Right lobe of liver (tissue), 6 donors: ENCODE results near the gene KMT2C. TPM values are rescaled to one million over a fixed set of nuclear protein-coding genes. Genes with fewer than 3 reads are reported as not detected.

Source experiments
- ATAC-seq, 4 donors: fragments of 200-7000 bp; cut with Tn5 transposase; one replicate each; pipeline ENCODE4 v1.9.1; 2020; ENCODE audit warnings: mild to moderate bottlenecking in 4 of 4, moderate library complexity in 4 of 4
- DNase-seq, 3 donors: peaks; one replicate each; pipeline ENCODE4 v3.0.0-alpha.2; 2020
- H3K27ac ChIP-seq, 3 donors: fragments of 200-600 bp; one replicate each; pipeline ENCODE4 v1.8.0; 2022
- H3K27me3 ChIP-seq, 2 donors: fragments of 200-600 bp; one replicate each; pipeline ENCODE4 v1.8.0; 2022
- H3K36me3 ChIP-seq, 4 donors: fragments of 200-600 bp; sonication (generic) in 1 of 4; one replicate each; pipeline versions ENCODE4 v1.5.1 to v1.8.0; 2017 to 2022; ENCODE audit warnings: control low read depth in 1 of 4
- H3K4me1 ChIP-seq, 4 donors: fragments of 200-600 bp; sonication (generic) in 1 of 4; one replicate each; pipeline versions ENCODE4 v1.5.1 to v1.8.0; 2017 to 2022; ENCODE audit warnings: control low read depth in 1 of 4
- H3K4me3 ChIP-seq, 3 donors: fragments of 200-600 bp; one replicate each; pipeline ENCODE4 v1.8.0; 2022
- H3K9me3 ChIP-seq, 4 donors: fragments of 200-600 bp; sonication (generic) in 1 of 4; one replicate each; pipeline versions ENCODE4 v1.5.1 to v1.8.0; 2017 to 2022; ENCODE audit warnings: control low read depth in 1 of 4
- POLR2A ChIP-seq: fragments of 450-650 bp; IDR thresholded peaks from one replicate; pipeline ENCODE4 v1.6.1; 2017; ENCODE audit warnings: antibody characterized with exemption, mild to moderate bottlenecking
- WGBS: methylation state at CpG from one replicate; pipeline ENCODE4 v1.1.6; 2018; ENCODE audit warnings: low coverage, low lambda C conversion rate; ENCODE audit not compliant: insufficient coverage; ENCODE audit errors: missing lambda C conversion rate; 5-methylcytosine and 5-hydroxymethylcytosine counted together
- intact Hi-C, 2 donors: fragments of 100-400 bp; cut with DNase I; formaldehyde crosslinking; loops; one replicate each; pipeline versions ENCODE4 v1.11.2 to v1.14.1; 2022
- total RNA-seq, 6 experiments: library from RNA; depleted of rRNA in 2 of 6; stranded (reverse); fragments of >200 nt in 2 of 6; fragmentation: NEBNext Ultra II Directional in 3 of 6; extraction: Animal tissue kit (Norgen Biotek cat#: 25700) in 3 of 6; gene quantifications; one replicate each; pipeline versions ENCODE4 v1.1.0 to v1.2.4, GENCODE V29; 2016 to 2023
- TF ChIP-seq, protein P1 (sequence below), 4 donors: fragments of 200-600 bp in 3 of 4; fragments of 450-650 bp in 1 of 4; IDR thresholded peaks; one replicate each; pipeline versions ENCODE4 v1.5.1 to v1.8.0; 2016 to 2022; ENCODE audit warnings: antibody characterized with exemption in 4 of 4, mild to moderate bottlenecking in 2 of 4
- donor health status: DM: no; HTN: yes; CAD: no.
- donor health status: DM: no; HTN: no; CAD: no.
- donor health status: DM: no; HTN: no; CAD: no.
- donor health status: DM: no; HTN: yes; CAD: no.
- donor health status: DM: no; HTN: yes; CAD: no.

KMT2C gene
- total RNA-seq, 6 experiments from 2014 or later: 20.6 to 32.0 (median 29.9) TPM

DNA sequence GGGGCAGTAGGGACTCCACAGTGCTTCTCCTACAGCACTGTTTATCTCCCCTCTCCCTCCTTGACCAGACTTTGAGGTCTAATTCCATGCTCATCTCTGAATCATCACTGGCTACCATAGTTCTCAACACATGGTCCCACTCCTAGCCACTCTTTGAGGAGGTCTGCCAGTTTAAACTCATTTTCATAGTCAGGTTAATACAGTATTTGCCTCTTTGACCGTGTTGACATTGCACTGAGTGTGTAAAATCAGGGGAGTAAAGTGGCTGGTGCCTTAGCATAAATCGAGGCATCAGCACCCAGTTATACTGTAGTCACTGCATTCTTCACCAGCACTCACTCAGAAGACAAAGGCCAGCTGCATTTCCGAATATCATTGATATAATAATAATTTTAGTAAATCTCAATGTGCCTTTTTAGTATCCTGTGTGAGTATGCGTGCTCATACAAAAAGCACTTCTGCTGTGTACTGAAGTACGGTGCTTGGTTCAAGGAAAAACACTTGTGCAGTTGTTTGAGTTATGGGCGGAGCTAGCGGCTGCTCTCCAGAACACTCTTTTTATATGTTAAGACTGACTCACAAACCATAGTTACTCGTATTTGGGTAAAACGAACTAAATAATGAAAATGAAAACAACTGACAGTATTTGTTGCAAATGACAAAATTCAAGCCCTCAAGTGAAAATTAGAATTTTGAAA lies 320.6 kb downstream of the KMT2C start:
- no peak overlapping the region for H3K27ac ChIP-seq
- intact Hi-C loops: no loop called here
- 91% methylated on average over 9 of the region's 9 CpGs for WGBS
- TF ChIP-seq POLR2A: no peak
- TF ChIP-seq, protein P1, sequence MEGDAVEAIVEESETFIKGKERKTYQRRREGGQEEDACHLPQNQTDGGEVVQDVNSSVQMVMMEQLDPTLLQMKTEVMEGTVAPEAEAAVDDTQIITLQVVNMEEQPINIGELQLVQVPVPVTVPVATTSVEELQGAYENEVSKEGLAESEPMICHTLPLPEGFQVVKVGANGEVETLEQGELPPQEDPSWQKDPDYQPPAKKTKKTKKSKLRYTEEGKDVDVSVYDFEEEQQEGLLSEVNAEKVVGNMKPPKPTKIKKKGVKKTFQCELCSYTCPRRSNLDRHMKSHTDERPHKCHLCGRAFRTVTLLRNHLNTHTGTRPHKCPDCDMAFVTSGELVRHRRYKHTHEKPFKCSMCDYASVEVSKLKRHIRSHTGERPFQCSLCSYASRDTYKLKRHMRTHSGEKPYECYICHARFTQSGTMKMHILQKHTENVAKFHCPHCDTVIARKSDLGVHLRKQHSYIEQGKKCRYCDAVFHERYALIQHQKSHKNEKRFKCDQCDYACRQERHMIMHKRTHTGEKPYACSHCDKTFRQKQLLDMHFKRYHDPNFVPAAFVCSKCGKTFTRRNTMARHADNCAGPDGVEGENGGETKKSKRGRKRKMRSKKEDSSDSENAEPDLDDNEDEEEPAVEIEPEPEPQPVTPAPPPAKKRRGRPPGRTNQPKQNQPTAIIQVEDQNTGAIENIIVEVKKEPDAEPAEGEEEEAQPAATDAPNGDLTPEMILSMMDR (IDR thresholded peaks at IDR 0.05): no peak
- H3K4me1 ChIP-seq: no peaks in the 10 kb centered on the region
- no peak for ATAC-seq
- peaks cover 0 to 27% (median 4%) of the 10 kb centered on the region in 4 donors for H3K36me3 ChIP-seq
- H3K27me3 ChIP-seq: no peaks in the 10 kb centered on the region
- H3K9me3 ChIP-seq: no peaks in the 10 kb centered on the region
- no peak overlapping the region for H3K4me3 ChIP-seq
- DNase-seq: no peak

DNA sequence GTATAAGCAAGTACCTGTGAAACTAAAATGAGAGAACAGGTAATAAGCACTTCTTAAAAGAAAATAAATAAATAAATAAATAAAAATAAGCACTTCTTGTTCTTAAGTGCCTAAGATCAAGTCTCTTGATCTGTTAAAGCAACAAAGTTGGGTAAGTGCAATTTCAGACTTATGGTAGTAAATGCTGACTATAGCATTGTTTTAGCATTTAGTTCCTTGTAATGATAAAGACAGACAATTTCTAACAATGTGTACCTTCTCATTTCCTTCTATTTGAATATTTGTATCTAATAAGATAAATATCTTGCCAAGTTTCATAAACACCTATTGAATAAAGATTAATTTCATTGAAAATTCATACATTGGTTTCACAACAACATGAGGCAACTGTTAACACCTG lies 323.0 kb downstream of the KMT2C start:
- peaks cover 0 to 8% (median 1%) of the 10 kb centered on the region in 4 donors for H3K36me3 ChIP-seq
- TF ChIP-seq, protein P1 (IDR thresholded peaks at IDR 0.05): no peak
- TF ChIP-seq POLR2A: no peak
- ATAC-seq (no peak), DNase-seq (no peak)
- intact Hi-C loops: no loop called here
- H3K4me3 ChIP-seq: no peak overlapping the region
- H3K9me3 ChIP-seq: no peaks in the 10 kb centered on the region
- H3K27me3 ChIP-seq: no peaks in the 10 kb centered on the region
- no peak overlapping the region for H3K27ac ChIP-seq
- no peaks in the 10 kb centered on the region for H3K4me1 ChIP-seq

DNA sequence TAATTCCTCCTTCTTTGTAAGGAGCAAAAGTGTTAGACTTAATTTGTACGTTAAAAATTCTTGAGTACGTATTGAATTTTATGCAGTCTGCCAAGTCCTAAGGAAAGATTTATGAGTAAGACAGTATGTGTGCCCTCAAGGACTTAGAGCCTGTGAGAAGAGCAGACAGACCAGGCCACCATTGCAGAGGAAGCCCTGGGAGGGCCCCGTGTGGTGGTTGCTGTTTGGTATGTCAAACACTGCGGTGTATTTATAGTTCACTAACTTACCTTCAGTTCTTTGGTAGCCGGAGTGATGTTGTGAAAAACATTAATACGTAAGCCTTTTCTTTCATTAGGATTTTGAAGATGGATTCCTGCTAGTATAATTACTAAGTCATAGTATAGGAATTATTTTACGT lies 327.4 kb downstream of the KMT2C start:
- intact Hi-C loops: no loop called here
- no peak for TF ChIP-seq POLR2A
- TF ChIP-seq, protein P1 (IDR thresholded peaks at IDR 0.05): no peak
- H3K4me3 ChIP-seq: no peak overlapping the region
- no peak for DNase-seq
- peaks cover 0 to 4% (median under 1%) of the 10 kb centered on the region in 4 donors for H3K36me3 ChIP-seq
- ATAC-seq: no peak
- WGBS: 90% methylated on average over 7 of the region's 7 CpGs
- no peaks in the 10 kb centered on the region for H3K27me3 ChIP-seq
- no peak overlapping the region for H3K27ac ChIP-seq
- no peaks in the 10 kb centered on the region for H3K4me1 ChIP-seq
- no peaks in the 10 kb centered on the region for H3K9me3 ChIP-seq

DNA sequence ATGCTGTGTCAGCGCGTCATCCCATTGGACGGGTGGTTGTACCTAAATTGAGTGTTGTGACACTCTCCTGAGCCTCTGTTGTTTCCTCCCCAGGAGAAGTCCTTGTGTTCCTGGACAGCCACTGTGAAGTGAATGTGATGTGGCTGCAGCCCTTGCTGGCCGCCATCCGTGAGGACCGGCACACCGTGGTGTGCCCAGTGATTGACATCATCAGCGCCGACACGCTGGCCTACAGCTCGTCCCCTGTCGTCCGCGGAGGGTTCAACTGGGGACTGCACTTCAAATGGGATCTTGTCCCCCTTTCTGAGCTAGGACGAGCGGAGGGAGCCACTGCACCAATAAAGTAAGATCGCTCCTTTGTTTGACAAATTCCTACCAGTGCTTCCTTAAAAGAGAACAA lies 327.9 kb downstream of the KMT2C start:
- no peak overlapping the region for H3K4me3 ChIP-seq
- WGBS: 97% methylated on average over 10 of the region's 17 CpGs
- ATAC-seq: no peak
- H3K27ac ChIP-seq: no peak overlapping the region
- H3K36me3 ChIP-seq: peaks cover 0 to 5% (median 2%) of the 10 kb centered on the region in 4 donors
- DNase-seq: no peak
- no peaks in the 10 kb centered on the region for H3K27me3 ChIP-seq
- H3K9me3 ChIP-seq: no peaks in the 10 kb centered on the region
- no peaks in the 10 kb centered on the region for H3K4me1 ChIP-seq
- intact Hi-C loops: no loop called here
- TF ChIP-seq, protein P1 (IDR thresholded peaks at IDR 0.05): no peak
- TF ChIP-seq POLR2A: no peak
